Measurements from ENCODE around the gene DUSP22.
"Not testable (repeated sequence)": the region's sequence is repeated elsewhere in the genome, so short reads cannot be mapped to it uniquely, and the experiment has no call there.

Gene DUSP22

GRCh38 chr6:366389-367297 is 74.4 kb downstream of the DUSP22 start:
- no peak for DNase-seq

GRCh38 chr6:367298-367794 is 75.1 kb downstream of the DUSP22 start:
- no peak for DNase-seq

GRCh38 chr6:367891-368630 is 75.8 kb downstream of the DUSP22 start:
- DNase-seq: no peak

- no peak for DNase-seq
These were observed 77.5 kb downstream of the DUSP22 start for GRCh38 chr6:369559-370431.

- no peak for DNase-seq
These were observed 78.3 kb downstream of the DUSP22 start for GRCh38 chr6:370555-370954.

- DNase-seq: not testable (repeated sequence)
These were observed 79.6 kb downstream of the DUSP22 start for GRCh38 chr6:371851-372250.

GRCh38 chr6:372336-372911 is 80.1 kb downstream of the DUSP22 start:
- DNase-seq: no peak

- no peak for DNase-seq
These were observed 80.7 kb downstream of the DUSP22 start for GRCh38 chr6:373031-373430.

- no peak for DNase-seq
These were observed 81.8 kb downstream of the DUSP22 start for GRCh38 chr6:373773-374724.

GRCh38 chr6:374956-375355 is 82.7 kb downstream of the DUSP22 start:
- no peak for DNase-seq

GRCh38 chr6:376827-377640 is 84.7 kb downstream of the DUSP22 start:
- DNase-seq: no peak

GRCh38 chr6:377641-378020 is 85.3 kb downstream of the DUSP22 start:
- DNase-seq: not testable (repeated sequence)

- DNase-seq: no peak
These were observed 86.0 kb downstream of the DUSP22 start for GRCh38 chr6:378090-378957.

GRCh38 chr6:378958-379409 is 86.7 kb downstream of the DUSP22 start:
- DNase-seq: no peak

GRCh38 chr6:379410-380181 is 87.3 kb downstream of the DUSP22 start:
- DNase-seq: no peak

- DNase-seq: no peak
These were observed 88.2 kb downstream of the DUSP22 start for GRCh38 chr6:380234-381218.
